ENCODE data around the gene ASIC5.

DNA sequence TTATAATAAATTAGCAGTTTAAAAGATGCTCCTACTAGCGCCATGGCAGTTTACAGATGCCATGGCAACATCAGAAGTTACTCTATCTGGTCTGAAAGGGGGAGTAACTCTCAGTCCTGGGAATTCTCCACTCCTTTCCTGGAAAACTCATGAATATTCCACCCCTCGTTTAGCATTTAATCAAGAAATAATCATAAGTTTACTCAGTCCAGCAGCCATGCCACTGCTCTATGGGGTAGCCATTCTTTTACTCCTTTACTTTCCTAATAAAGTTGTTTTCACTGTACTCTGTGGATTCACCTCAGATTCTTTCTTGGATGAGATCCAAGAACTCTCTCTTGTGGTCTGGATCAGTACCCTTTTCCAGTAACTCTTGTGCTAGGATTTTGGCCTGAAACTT is 55.0 kb downstream of the ASIC5 start:
- no peak for TF ChIP-seq YY1 (IDR thresholded peaks at IDR 0.05; ENCODE audit: low read depth)
- TF ChIP-seq TAF1 (IDR thresholded peaks at IDR 0.05; ENCODE audit: low read depth): no peak
- no peak for TF ChIP-seq EP300 (IDR thresholded peaks at IDR 0.05; ENCODE audit: borderline replicate concordance)
- TF ChIP-seq, protein P1, sequence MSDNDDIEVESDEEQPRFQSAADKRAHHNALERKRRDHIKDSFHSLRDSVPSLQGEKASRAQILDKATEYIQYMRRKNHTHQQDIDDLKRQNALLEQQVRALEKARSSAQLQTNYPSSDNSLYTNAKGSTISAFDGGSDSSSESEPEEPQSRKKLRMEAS (IDR thresholded peaks at IDR 0.05): no peak
- TF ChIP-seq EGR1 (IDR thresholded peaks at IDR 0.05): no peak
- TF ChIP-seq TCF12 (IDR thresholded peaks at IDR 0.05; ENCODE audit: low read depth): no peak
- TF ChIP-seq, protein P2, sequence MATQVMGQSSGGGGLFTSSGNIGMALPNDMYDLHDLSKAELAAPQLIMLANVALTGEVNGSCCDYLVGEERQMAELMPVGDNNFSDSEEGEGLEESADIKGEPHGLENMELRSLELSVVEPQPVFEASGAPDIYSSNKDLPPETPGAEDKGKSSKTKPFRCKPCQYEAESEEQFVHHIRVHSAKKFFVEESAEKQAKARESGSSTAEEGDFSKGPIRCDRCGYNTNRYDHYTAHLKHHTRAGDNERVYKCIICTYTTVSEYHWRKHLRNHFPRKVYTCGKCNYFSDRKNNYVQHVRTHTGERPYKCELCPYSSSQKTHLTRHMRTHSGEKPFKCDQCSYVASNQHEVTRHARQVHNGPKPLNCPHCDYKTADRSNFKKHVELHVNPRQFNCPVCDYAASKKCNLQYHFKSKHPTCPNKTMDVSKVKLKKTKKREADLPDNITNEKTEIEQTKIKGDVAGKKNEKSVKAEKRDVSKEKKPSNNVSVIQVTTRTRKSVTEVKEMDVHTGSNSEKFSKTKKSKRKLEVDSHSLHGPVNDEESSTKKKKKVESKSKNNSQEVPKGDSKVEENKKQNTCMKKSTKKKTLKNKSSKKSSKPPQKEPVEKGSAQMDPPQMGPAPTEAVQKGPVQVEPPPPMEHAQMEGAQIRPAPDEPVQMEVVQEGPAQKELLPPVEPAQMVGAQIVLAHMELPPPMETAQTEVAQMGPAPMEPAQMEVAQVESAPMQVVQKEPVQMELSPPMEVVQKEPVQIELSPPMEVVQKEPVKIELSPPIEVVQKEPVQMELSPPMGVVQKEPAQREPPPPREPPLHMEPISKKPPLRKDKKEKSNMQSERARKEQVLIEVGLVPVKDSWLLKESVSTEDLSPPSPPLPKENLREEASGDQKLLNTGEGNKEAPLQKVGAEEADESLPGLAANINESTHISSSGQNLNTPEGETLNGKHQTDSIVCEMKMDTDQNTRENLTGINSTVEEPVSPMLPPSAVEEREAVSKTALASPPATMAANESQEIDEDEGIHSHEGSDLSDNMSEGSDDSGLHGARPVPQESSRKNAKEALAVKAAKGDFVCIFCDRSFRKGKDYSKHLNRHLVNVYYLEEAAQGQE (IDR thresholded peaks at IDR 0.05; ENCODE audit: low read depth): no peak
- no peak for TF ChIP-seq FOXM1 (IDR thresholded peaks at IDR 0.05; ENCODE audit: borderline replicate concordance, low read depth)
- TF ChIP-seq RAD21 (IDR thresholded peaks at IDR 0.05; ENCODE audit: low read depth): no peak
- no peak for TF ChIP-seq ZBTB7A (IDR thresholded peaks at IDR 0.05; ENCODE audit: low read depth)
- TF ChIP-seq TEAD4 (IDR thresholded peaks at IDR 0.05): no peak
- no peak for TF ChIP-seq NFIC (IDR thresholded peaks at IDR 0.05)
